GM12801 (cell line): ENCODE data around the gene MEI1.

Experiments
- CTCF ChIP-seq: IDR thresholded peaks from one replicate; pipeline ENCODE4 v1.5.1; 2011; ENCODE audit warnings: control low read depth; ENCODE audit not compliant: insufficient read length; ENCODE audit errors: extremely low read depth

MEI1 gene

GRCh38 chr22:41833369-41834004 lies 134.2 kb downstream of the MEI1 start:
- no peak for TF ChIP-seq CTCF

- no peak for TF ChIP-seq CTCF
These were observed 135.0 kb downstream of the MEI1 start for GRCh38 chr22:41834005-41834944.

GRCh38 chr22:41836551-41836950 lies 137.2 kb downstream of the MEI1 start:
- no peak for TF ChIP-seq CTCF

- TF ChIP-seq CTCF = no peak
These were observed 139.7 kb downstream of the MEI1 start for GRCh38 chr22:41838842-41839618.

- no peak for TF ChIP-seq CTCF
These were observed 140.9 kb downstream of the MEI1 start for GRCh38 chr22:41840216-41840615.

- TF ChIP-seq CTCF = no peak
These were observed 141.9 kb downstream of the MEI1 start for GRCh38 chr22:41841085-41841712.
